ENCODE data around the gene DAB2IP.

DAB2IP gene

GRCh38 chr9:121651295-121652020, at the start of gene DAB2IP:
DAB2IP (plus strand) TSS chr9:121651634; CDS start chr9:121651776, 142 bp downstream.
- in situ Hi-C loops (cut with MboI; ENCODE audit: low sequenced_read_pairs, unreplicated experiment): no loop called here
- no peak for DNase-seq (ENCODE audit: low spot score)
- TF ChIP-seq CTCF (IDR thresholded peaks at IDR 0.05; ENCODE audit: borderline replicate concordance, control extremely low read depth, extremely low read depth, insufficient read depth, missing control alignments): no peak

GRCh38 chr9:121603028-121603427, 48.4 kb upstream of the DAB2IP start:
- no peak for TF ChIP-seq CTCF (IDR thresholded peaks at IDR 0.05; ENCODE audit: borderline replicate concordance, control extremely low read depth, extremely low read depth, insufficient read depth, missing control alignments)
- no peak for DNase-seq (ENCODE audit: low spot score)
- in situ Hi-C loops (cut with MboI; ENCODE audit: low sequenced_read_pairs, unreplicated experiment): no loop called here

DNA sequence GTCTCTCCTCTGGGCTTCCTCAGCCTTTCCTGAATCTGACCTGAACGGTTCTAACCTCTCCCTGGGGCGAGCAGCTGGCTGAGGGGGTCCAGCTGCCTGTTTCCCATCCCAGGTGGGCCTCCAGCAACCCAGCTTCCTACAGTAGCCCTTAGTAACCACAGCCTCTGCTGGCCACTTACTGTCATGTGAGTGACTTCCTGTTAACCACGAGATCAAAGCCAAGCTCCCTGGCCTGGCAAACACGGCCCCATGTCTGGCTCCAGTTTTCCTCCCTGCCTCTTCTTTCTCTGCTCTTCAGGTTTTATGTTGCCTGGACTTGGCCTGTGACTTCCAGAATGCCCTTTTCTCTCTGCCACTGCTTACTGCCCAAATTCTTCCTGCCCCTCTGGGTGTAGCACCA, 47.2 kb upstream of the DAB2IP start:
- in situ Hi-C loops (cut with MboI; ENCODE audit: low sequenced_read_pairs, unreplicated experiment): no loop called here
- no peak for TF ChIP-seq CTCF (IDR thresholded peaks at IDR 0.05; ENCODE audit: borderline replicate concordance, control extremely low read depth, extremely low read depth, insufficient read depth, missing control alignments)
- DNase-seq (ENCODE audit: low spot score): no peak

- in situ Hi-C loops (cut with MboI; ENCODE audit: low sequenced_read_pairs, unreplicated experiment): no loop called here
- no peak for DNase-seq (ENCODE audit: low spot score)
- TF ChIP-seq CTCF (IDR thresholded peaks at IDR 0.05; ENCODE audit: borderline replicate concordance, control extremely low read depth, extremely low read depth, insufficient read depth, missing control alignments): no peak
These were observed 46.8 kb upstream of the DAB2IP start for GRCh38 chr9:121604654-121605053.

- no peak for TF ChIP-seq CTCF (IDR thresholded peaks at IDR 0.05; ENCODE audit: borderline replicate concordance, control extremely low read depth, extremely low read depth, insufficient read depth, missing control alignments)
- in situ Hi-C loops (cut with MboI; ENCODE audit: low sequenced_read_pairs, unreplicated experiment): no loop called here
- no peak for DNase-seq (ENCODE audit: low spot score)
These were observed 43.8 kb upstream of the DAB2IP start for GRCh38 chr9:121607434-121608167.

DNA sequence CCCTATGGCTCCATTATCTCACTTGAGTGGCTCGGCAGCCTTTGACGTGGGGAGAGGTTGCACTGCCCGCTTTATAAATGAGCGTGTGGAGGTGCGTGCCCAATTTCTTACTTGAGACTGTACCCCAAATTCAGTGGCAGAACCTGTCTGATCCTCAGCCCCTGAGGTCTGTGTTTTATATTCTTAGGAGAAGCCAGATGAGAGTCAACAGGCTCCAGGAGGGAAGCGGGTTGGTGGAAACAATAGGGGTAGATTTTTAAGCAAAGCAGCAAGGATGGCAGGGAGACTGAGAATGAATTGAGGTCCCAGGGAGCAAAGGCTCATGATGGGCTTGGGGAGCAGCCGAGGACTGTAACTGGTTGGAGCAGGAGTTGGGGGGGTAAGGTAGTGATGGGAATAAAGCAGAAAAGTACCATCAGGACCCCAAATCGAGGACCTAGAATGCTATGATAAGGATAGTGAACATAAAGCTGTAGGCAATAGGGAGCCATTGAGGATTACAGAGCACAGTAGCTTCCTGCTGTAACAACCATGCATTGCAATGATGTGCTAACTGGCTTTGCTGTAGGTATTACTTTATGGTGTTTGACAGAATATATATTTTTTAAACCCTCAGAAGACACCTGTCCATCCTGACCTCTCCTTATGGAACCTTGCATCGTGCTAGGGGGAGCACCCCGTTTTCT, 43.1 kb upstream of the DAB2IP start:
- TF ChIP-seq CTCF (IDR thresholded peaks at IDR 0.05; ENCODE audit: borderline replicate concordance, control extremely low read depth, extremely low read depth, insufficient read depth, missing control alignments): no peak
- in situ Hi-C loops (cut with MboI; ENCODE audit: low sequenced_read_pairs, unreplicated experiment): no loop called here
- no peak for DNase-seq (ENCODE audit: low spot score)

Data from GM13976 (cell line).